SU-DHL-6 (cell line): ENCODE results near the gene IKZF2.

Source experiments
- CTCF ChIP-seq: fragments of 200-600 bp; sonication (generic); IDR thresholded peaks from one replicate; pipeline ENCODE4 v1.5.1; 2017; ENCODE audit warnings: antibody characterized with exemption, mild to moderate bottlenecking, low read length, moderate library complexity; ENCODE audit not compliant: insufficient read depth, poor library complexity, severe bottlenecking
- EZH2phosphoT487 ChIP-seq: fragments of 200-600 bp; sonication (generic), shearing (Covaris generic); conservative IDR thresholded peaks from 2 replicates; pipeline ENCODE4 v1.6.1; 2018; ENCODE audit warnings: mild to moderate bottlenecking, antibody characterized with exemption, low read length, moderate library complexity, mixed read lengths

DNA sequence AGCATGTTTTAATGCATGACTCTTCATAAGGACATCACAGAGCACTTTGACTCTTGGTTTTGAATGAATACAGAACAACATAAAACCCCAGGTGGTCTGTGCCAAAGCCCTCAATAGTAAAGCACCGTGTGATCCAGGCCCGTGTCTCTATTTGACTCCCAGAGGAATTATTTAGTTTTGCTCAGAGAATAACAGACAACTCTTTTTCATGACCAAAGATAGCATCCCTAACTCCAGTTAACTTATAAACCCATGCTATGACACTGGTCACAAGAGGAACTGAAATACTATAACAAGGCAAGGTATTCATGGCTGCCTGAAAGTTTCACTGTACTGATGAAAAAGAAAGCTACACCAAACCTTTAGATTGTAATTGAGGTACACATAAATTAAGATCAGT is 128.4 kb downstream of the IKZF2 start:
- TF ChIP-seq CTCF (no peak), EZH2phosphoT487 (no peak)
